Muscle of leg (tissue), 11 donors: ENCODE measurements around the gene INPP5A. TPM values are rescaled to one million over a fixed set of nuclear protein-coding genes. Genes with fewer than 3 reads are reported as not detected.

Experiments
- DNase-seq: peaks from one replicate; pipeline ENCODE4 v3.0.0; 2013
- H3K27ac ChIP-seq: one replicate; pipeline ENCODE4 v1.5.1; 2013; ENCODE audit warnings: mild to moderate bottlenecking, low read length, control low read depth
- H3K27me3 ChIP-seq: one replicate; pipeline ENCODE4 v1.6.1; 2013; ENCODE audit warnings: low read length; ENCODE audit not compliant: control insufficient read depth, insufficient read depth
- H3K36me3 ChIP-seq: one replicate; pipeline ENCODE4 v1.6.1; 2013; ENCODE audit warnings: low read length; ENCODE audit not compliant: control insufficient read depth, insufficient read depth
- H3K4me1 ChIP-seq: one replicate; pipeline ENCODE4 v1.6.1; 2013; ENCODE audit warnings: low read length; ENCODE audit not compliant: control insufficient read depth, insufficient read depth
- H3K4me3 ChIP-seq: one replicate; pipeline ENCODE4 v1.5.1; 2013; ENCODE audit warnings: low read length, control low read depth
- H3K9me3 ChIP-seq: replicated peaks from 2 replicates; pipeline ENCODE4 v1.6.1; 2013; ENCODE audit warnings: low read depth, low read length; ENCODE audit not compliant: control insufficient read depth
- WGBS: methylation state at CpG from one replicate; pipeline ENCODE4 v1.1.5; 2013; ENCODE audit warnings: missing lambda C conversion rate; ENCODE audit not compliant: insufficient coverage; 5-methylcytosine and 5-hydroxymethylcytosine counted together
- polyA plus RNA-seq, 8 donors: library from polyadenylated mRNA; unstranded; fragments of 120-200 nt; gene quantifications; one replicate each; pipeline versions ENCODE4 v1.2.1 to v1.2.3, GENCODE V29; 2013; ENCODE audit warnings: inconsistent platforms in 1 of 8, low replicate concordance in 1 of 8; ENCODE audit not compliant: insufficient read length in 8 of 8, insufficient read depth in 1 of 8
- total RNA-seq: library from RNA; stranded (reverse); fragments of 120-200 nt; gene quantifications from one replicate; pipeline ENCODE4 v1.2.4, GENCODE V29; 2013

INPP5A gene
- total and polyA plus RNA-seq, 9 donors, result 34.1 to 56.2 (median 44.7) TPM

DNA sequence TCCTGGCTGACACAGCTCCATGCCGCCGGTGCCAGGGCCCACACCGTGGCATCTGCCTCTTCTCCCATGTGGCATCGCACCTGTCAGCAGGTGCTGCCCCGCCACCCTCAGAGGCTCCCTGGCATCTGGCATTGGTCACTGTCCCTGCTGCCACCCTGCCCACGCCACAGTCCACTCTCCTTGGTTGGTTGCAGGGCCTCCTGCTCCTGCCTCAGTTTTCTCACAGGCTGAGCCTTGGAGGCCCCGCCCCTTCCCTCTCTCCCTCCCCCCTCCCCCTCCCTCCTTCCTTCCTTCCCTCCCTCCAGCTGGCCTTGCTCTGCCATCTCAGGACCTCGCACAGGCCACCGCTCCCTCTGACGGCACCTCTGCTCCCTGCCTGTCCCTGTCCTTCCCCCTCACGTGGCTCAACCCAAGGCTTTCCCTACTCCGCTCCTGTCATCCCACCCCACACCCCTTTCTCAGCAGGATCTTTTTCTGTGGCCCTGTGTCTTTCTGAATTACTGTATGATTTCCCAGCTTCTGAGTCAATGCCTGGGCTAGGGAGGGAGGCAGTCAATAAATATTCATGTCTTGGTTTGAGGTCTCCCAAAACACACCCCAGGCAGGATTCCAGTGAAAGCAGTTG lies 87.4 kb downstream of the INPP5A start:
- no peak for DNase-seq
- Histone ChIP-seq H3K27ac (peak overlapping the region; percentile 29), H3K4me1 (peaks cover 48% of the 10 kb centered on the region), H3K27me3 (no peaks in the 10 kb centered on the region), H3K9me3 (peaks cover 13% of the 10 kb centered on the region), H3K36me3 (no peaks in the 10 kb centered on the region), H3K4me3 (no peak overlapping the region)
- 74% methylated on average over 10 of the region's 12 CpGs for WGBS

DNA sequence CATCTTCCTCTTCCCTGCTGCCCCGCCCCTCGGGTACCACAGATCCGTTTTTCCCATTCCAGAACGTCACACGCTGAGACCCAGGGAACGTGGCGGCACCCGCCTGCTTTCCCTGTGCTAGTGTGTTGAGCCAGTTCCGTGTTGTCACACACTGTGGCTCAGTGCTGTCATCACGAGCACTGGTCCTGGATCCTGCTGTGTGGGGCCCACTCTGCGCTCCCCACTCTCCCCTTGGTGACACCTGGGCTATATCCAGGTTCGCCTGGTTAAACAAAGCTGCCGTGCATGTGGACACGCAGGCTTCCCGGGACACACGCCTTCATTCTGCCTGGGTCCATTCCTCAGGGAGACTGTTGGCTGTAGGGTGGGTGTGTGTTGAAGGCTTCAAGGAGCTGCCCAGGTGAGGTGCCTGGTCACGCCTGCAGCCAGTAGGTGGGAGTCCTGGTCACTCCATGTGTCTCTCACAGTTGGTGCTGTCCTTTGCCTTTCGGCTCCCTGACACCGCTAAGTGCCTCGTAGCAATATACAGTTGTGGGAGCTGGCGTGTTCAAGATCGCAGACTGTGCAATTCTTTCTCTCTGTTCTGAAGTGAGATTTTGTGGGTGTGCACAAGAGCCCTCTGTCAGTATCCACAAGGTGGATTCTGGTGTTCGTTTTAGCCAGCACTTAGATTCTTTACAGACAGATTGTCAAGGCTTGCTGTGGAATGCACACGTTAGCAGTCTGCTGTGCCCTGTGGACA lies 88.6 kb downstream of the INPP5A start:
- no peak for DNase-seq
- WGBS, result 73% methylated on average over 21 of the region's 24 CpGs

DNA sequence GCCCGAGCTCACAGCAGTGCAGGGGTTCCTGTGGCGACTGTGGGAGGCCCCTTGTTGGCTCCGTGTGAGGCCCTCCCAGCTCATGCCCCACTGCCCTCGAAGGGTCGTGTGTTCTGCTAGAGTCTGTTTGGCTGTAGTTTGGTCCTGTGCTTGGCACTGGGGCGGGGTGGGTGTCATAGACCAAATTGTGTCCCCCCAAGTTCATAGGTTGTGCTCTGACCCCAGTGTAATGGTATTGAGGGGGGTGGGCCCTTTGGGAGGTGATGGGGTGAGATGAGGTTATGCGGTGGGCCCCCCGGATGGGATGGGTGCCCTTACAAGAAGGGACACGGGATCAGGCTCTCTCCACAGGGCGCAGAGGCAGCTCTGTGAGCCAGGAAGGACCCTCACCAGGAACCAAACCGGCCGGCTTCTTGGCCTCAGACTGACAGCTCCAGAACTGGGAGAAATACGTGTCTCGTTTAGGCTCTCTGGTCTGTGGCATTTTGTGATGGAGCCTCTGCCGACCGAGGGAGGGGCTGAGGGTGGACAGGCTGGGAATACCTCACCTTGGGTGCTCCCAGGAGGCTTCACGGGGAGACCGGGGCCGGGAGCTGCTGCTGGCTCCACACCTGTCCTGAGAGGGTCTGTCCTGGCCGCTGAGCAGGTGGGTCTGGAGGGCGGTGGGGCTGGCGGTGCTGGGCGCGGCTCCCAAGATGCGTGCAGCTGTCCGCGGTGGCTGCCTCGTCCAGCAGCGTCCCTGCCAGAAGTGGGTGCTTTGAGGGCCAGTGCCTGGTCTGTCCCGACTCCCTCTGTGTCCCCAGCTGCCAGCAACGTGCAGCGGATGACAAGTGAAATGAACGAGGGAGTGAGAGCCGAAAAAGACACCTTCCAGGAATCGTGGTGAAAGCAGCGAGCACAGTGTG lies 89.4 kb downstream of the INPP5A start:
- Histone ChIP-seq H3K27ac (peak overlapping the region; percentile 89), H3K4me3 (no peak overlapping the region), H3K27me3 (no peaks in the 10 kb centered on the region), H3K36me3 (no peaks in the 10 kb centered on the region), H3K4me1 (peaks cover 67% of the 10 kb centered on the region), H3K9me3 (no peaks in the 10 kb centered on the region)
- DNase-seq, result no peak
- 70% methylated on average over 24 of the region's 36 CpGs for WGBS

More for the DNA sequence above, 88.6 kb downstream of the INPP5A start:
- Histone ChIP-seq H3K36me3 (no peaks in the 10 kb centered on the region), H3K4me3 (no peak overlapping the region), H3K27me3 (no peaks in the 10 kb centered on the region), H3K9me3 (peaks cover 6% of the 10 kb centered on the region), H3K27ac (no peak overlapping the region), H3K4me1 (peaks cover 59% of the 10 kb centered on the region)

DNA sequence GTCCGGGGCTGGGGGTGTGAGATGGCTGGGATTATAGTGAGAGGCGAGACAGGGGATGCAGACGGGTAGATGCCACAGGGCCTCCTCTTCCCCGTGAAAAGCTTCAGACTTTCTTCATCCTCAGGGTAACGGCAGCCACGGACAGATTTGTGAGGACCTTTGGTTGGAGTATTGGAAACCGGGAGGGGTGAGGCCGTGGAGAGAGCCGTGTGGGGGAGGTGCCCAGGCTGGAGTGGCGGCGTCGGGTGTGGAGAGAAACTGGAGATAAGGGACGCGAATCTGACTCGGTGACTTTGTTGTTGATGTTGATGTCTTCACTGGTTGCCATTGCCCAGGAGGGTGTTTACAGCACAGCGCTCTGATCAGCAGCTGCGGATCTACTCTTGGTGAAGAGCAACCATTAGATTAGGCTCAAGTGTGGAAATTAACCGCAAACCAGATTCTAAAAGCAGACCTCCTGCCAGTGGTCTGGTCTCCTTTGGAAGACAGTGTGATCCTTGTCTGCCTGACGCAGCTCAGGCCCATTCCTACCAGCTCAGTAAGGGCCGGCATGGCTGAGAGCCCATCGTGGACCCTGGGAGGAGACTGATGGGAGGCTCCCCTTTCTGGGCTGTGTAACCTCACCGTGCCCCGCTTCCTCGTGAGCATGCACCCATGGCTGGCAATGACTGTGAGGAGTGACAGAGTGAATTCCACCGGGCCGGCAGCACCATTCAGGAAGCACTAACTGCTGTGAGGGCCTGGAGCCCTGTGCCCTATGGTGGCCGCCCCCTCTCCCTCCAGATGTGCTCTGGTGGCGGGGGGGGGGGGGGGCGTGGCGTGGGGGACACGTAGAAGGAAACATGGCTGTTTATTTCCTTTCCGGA lies 90.3 kb downstream of the INPP5A start:
- H3K36me3 ChIP-seq, result no peaks in the 10 kb centered on the region
- no peaks in the 10 kb centered on the region for H3K9me3 ChIP-seq
- H3K4me3 ChIP-seq, result no peak overlapping the region
- DNase-seq, result peak; percentile 53
- H3K27ac ChIP-seq, result peak overlapping the region; percentile 89
- 36% methylated on average over 16 of the region's 32 CpGs for WGBS
- peaks cover 75% of the 10 kb centered on the region for H3K4me1 ChIP-seq
- no peaks in the 10 kb centered on the region for H3K27me3 ChIP-seq

DNA sequence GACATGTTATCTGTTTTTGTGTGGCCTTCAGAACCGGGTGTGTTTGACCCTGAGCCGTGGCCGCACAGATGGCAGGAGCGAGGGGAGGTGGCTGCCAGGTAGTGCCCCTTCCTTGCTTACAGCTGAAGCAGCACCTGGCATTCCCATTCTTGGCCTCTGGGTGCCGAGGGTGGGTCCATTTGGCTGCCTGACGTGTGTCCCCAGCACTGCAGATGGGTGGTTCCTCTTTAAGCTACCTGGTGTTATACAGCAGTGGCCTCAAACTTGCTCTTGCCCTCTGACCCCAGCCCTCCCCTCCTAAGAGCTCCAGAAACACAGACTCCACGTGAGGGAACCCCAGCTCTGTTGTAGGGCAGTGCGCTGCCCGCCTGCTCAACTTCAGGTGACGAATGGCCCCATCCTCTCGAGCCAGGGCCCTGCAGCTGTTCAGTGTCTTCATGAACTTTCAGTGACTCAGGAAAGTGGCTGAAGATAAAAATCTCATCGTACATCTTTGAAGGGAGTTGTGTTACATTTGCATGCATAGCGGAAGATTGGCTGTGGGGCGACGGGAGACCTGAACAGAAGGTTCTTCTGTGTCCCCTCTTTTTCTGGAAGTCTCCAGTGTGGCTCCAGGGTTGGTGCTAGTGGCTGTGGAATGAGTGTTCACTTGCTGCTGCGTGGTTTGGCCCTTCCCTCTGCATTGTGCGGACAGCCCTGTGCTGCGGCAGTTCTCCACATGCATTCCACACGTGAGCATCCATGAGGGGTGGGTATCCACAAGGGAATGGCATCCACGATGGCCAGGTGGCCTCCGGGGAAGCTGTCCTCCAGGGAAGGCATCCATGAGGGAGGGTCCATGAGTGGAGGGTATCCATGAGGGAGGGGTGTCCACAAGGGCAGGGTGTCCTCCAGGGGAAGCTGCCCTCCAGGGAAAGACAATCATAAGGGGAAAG lies 91.6 kb downstream of the INPP5A start:
- Histone ChIP-seq H3K27me3 (no peaks in the 10 kb centered on the region), H3K9me3 (no peaks in the 10 kb centered on the region), H3K4me3 (no peak overlapping the region), H3K36me3 (no peaks in the 10 kb centered on the region), H3K27ac (peak overlapping the region; percentile 71), H3K4me1 (peaks cover 84% of the 10 kb centered on the region)
- 81% methylated on average over 17 of the region's 21 CpGs for WGBS
- peak; percentile 52 for DNase-seq

DNA sequence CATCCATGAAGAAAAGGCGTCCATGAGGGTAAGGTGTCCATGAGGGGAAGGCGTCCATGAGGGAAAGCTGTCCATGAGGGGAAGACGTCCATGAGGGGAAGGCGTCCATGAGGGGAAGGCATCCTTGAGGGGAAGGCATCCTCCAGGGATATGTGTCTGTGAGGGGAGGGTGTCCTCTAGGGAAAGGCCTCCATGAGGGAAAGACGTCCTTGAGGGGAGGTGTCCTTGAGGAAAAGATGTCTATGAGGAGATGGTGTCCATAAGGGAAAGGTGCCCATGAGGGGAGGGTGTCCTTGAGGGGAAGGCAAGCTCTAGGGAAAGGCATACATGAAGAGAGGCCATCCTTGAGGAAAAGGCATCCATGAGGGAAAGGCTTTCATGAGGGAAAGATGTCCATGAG lies 92.6 kb downstream of the INPP5A start:
- DNase-seq, result no peak

DNA sequence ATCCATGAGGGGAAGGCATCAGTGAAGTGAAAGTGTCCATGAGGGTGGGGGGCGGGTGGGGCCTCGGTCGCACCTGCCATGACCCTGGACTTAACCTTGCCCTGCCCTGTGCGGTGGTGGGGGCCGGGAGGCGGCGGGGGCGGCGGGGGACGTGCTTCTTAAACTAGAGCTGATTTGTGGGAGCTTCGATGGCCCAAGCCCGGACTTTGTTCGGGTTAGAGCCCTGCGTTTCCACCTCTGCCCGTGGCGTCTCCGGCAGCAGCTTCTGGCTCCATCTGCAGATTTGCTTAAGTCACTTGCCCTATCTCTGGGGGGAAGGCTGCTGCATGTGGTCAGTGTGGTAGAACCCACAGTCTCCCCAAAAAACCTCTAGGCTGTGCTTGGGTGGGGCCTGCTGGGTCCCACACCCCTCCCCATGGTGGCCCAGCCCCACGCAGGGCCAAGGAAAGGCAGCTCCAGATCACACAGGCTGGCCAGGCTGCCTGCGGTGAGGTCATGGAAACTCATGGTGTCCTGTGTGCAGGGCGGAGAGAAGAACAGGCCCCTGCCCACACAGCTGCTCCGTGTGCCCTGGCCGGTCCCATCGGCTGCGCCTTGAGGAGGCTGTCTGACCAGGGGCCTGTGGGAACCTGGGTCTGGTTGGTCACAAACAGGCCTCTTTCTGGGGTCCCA lies 93.2 kb downstream of the INPP5A start:
- H3K27ac ChIP-seq, result peak overlapping the region; percentile 97
- H3K9me3 ChIP-seq, result no peaks in the 10 kb centered on the region
- H3K4me1 ChIP-seq, result peaks cover 79% of the 10 kb centered on the region
- 77% methylated on average over 19 of the region's 24 CpGs for WGBS
- DNase-seq, result peak; percentile 93
- H3K27me3 ChIP-seq, result no peaks in the 10 kb centered on the region
- H3K4me3 ChIP-seq, result no peak overlapping the region
- no peaks in the 10 kb centered on the region for H3K36me3 ChIP-seq

More for the DNA sequence above, 92.6 kb downstream of the INPP5A start:
- WGBS, result 95% methylated on average over 5 of the region's 5 CpGs
- no peaks in the 10 kb centered on the region for H3K27me3 ChIP-seq
- H3K4me1 ChIP-seq, result peaks cover 84% of the 10 kb centered on the region
- no peaks in the 10 kb centered on the region for H3K9me3 ChIP-seq
- no peak overlapping the region for H3K4me3 ChIP-seq
- H3K27ac ChIP-seq, result peak overlapping the region; percentile 71
- no peaks in the 10 kb centered on the region for H3K36me3 ChIP-seq

DNA sequence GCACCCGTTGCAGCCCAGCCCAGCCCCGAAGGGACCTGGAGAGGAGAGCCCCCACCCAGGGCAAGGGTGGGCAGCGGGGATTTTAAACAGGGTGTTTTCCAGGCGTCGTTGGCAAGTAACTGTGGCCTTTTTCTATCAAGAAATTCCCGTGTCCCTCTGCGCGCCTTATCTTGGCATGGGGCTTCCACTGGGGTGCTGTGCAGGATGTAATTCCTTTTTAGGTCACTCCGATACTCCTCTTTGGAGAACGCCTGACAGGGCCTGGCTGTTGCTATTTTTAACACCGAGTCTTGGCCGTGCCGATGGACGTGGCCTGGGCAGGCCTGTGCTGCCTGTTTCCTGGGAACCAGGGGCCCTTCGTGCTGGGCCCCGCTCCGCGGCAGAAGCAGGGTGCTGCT lies 93.8 kb downstream of the INPP5A start:
- H3K4me3 ChIP-seq, result no peak overlapping the region
- H3K27ac ChIP-seq, result peak overlapping the region; percentile 97
- H3K36me3 ChIP-seq, result no peaks in the 10 kb centered on the region
- peak; percentile 83 for DNase-seq
- H3K4me1 ChIP-seq, result peaks cover 74% of the 10 kb centered on the region
- 56% methylated on average over 9 of the region's 18 CpGs for WGBS
- H3K9me3 ChIP-seq, result no peaks in the 10 kb centered on the region
- H3K27me3 ChIP-seq, result no peaks in the 10 kb centered on the region
